ENCODE data around the gene LRCH1. TPM values are rescaled to one million over a fixed set of nuclear protein-coding genes. Genes with fewer than 3 reads are reported as not detected.
A peak's percentile ranks its signal among the peaks of the same experiment; 100 is the strongest.

Gene LRCH1
- total and polyA plus RNA-seq, 5 donors = 4.8 to 11.4 (median 10.2) TPM

DNA sequence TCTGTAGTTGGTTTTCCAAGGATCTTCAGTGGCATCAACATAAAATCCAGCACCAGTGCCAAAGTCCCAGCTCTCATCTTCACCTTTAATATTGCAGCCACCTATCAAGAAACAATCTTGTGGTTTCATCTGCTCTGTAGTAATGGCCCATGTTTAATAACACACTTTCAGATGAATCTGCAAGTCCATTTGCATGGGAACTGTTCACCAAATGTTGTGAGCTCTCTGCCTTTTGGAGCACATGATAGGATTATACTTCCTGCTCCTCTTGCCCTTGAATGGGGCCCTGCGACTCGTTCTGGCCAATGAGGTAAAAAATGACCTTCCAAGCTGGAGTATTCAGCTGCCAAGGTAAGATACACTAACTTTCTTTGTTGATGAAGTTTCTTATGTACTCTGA, 229.7 kb downstream of the LRCH1 start:
- no peaks in the 10 kb centered on the region for H3K9me3 ChIP-seq (ENCODE audit: control insufficient read depth, low read length)
- DNase-seq (no peak), ATAC-seq (no peak)
- WGBS = 71% methylated on average over 2 of the region's 2 CpGs
- H3K4me3 ChIP-seq (ENCODE audit: low read length) = no peak overlapping the region
- intact Hi-C loops (cut with DNase I) = no loop called here
- no peaks in the 10 kb centered on the region for H3K4me1 ChIP-seq (ENCODE audit: control insufficient read depth, insufficient read depth, low read length)
- H3K27ac ChIP-seq (ENCODE audit: low read length) = no peak overlapping the region
- no peaks in the 10 kb centered on the region for H3K27me3 ChIP-seq (ENCODE audit: control insufficient read depth, insufficient read depth)

DNA sequence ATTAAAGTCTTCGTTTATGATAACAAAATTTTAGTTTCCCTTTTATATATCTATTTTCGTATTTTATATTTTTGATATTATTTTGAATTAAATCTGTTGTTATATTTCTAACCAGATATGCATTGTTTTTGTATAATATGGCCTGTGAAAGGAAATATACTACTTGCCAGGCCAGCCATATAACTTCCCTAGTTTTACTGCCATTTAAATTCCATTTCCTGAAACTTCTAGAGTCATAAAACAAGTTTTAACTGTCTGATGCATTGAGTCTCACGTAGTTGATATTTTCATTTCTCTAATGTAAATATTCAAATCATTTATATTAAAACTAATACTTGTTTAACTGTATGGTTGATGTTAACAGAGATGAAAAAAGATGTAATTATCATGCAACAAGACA, 230.5 kb downstream of the LRCH1 start:
- WGBS = 95% methylated on average over 3 of the region's 3 CpGs
- no peaks in the 10 kb centered on the region for H3K9me3 ChIP-seq (ENCODE audit: control insufficient read depth, low read length)
- intact Hi-C loops (cut with DNase I) = no loop called here
- no peak overlapping the region for H3K4me3 ChIP-seq (ENCODE audit: low read length)
- ATAC-seq = no peak
- H3K27me3 ChIP-seq (ENCODE audit: control insufficient read depth, insufficient read depth) = no peaks in the 10 kb centered on the region
- no peak overlapping the region for H3K27ac ChIP-seq (ENCODE audit: low read length)
- H3K4me1 ChIP-seq (ENCODE audit: control insufficient read depth, insufficient read depth, low read length) = no peaks in the 10 kb centered on the region
- no peak for DNase-seq

DNA sequence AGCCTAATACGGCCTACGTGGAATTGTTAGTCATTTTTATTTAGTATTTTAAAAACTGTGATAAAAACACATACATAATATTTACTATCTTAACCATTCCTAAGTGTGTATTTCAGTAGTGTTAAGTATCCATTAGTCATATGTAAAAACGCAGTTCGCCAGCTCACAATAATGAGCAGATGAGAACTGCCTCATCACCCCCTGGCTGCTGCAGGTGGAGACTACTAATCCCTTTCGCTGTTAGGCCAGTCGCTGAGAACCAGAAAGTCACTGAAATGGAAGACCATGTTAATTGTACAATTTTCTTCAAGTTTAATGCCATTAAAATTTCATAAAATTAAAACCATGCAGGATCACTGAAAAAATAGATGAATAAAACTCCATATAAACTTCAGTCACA, 242.4 kb downstream of the LRCH1 start:
- WGBS = 93% methylated on average over 6 of the region's 6 CpGs
- no peak overlapping the region for H3K27ac ChIP-seq (ENCODE audit: low read length)
- peaks cover 4% of the 10 kb centered on the region for H3K4me1 ChIP-seq (ENCODE audit: control insufficient read depth, insufficient read depth, low read length)

DNA sequence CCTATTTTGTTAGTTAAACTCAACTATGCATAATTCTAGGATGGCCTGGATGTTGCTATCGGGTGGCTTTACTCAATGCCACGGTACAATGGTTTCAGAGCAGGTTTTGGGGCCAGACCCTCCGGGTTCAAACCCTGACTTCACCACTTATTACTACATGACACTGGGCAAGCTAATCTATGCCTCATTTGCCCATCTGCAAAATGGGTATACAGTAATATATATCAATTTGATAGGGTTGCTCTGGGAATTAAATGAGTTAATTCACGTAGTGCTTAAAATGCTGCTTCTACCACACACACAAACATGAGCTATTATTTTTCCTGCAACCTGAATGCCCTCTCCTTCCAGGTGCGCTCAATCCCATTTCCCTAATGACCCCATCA, 243.2 kb downstream of the LRCH1 start:
- Histone ChIP-seq H3K4me3 (ENCODE audit: low read length) (peak overlapping the region; percentile 56), H3K27ac (ENCODE audit: low read length) (peak overlapping the region; percentile 91), H3K4me1 (ENCODE audit: control insufficient read depth, insufficient read depth, low read length) (peaks cover 4% of the 10 kb centered on the region), H3K27me3 (ENCODE audit: control insufficient read depth, insufficient read depth) (no peaks in the 10 kb centered on the region), H3K9me3 (ENCODE audit: control insufficient read depth, low read length) (no peaks in the 10 kb centered on the region)
- 66% methylated on average over 5 of the region's 5 CpGs for WGBS
- intact Hi-C loops (cut with DNase I) = no loop called here
- DNase-seq (no peak), ATAC-seq (no peak)

More for the DNA sequence above, 242.4 kb downstream of the LRCH1 start:
- Histone ChIP-seq H3K9me3 (ENCODE audit: control insufficient read depth, low read length) (no peaks in the 10 kb centered on the region), H3K4me3 (ENCODE audit: low read length) (no peak overlapping the region), H3K27me3 (ENCODE audit: control insufficient read depth, insufficient read depth) (no peaks in the 10 kb centered on the region)
- ATAC-seq = no peak
- intact Hi-C loops (cut with DNase I) = no loop called here
- no peak for DNase-seq

DNA sequence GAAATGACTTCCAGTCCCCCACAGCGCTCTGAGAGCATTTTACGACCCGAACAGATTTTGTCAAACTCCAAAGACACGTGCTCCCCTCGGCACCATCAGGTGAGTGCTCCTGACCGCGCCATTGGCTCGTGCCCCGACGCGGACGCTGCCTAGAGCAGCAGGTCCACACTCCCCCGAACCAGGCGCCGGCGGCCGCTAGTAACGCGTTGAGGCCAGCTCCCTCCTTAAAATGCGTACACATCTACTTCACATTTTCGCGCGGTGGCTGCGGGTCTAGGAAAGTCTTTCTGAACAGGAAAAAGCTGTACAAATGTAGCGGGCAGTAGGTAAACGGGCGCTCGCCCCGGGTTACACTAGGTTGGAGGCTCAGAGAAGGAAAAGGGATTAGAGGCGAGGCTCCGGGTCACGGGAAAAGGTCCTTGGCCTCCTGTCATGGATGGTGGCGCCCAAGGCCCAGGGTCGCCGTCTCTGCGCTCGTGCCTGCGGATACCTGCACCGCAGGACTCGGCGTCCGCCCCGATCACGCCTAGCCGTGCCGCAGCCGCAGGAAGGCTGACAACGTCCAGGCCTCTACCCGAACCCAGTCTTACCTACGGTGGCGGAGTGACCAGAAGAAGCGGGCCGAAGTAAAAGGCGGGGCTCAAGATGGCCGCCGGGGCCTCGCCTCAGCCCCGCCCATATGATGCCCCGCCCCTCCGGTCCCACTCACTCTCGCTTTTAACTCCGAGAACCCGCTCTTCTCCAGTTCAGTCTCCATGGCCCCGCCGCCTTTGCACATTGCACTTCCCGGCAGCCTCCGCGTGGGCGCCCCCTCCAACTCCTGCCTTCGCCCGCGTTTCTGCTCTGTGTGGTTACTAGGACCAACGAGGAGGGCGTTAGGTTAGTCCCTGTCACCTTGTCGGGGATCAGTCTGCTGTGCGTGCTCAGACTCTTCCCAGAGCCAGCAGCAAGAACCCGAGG, 243.8 kb downstream of the LRCH1 start, which contains the start of gene ESD:
Gene ESD (minus strand): TSS at position 647 of the 960 bp plus-strand sequence. CDS start 5,748 bp downstream, outside the sequence.
- DNase-seq (peak; percentile 95 to 98 (median 98)), ATAC-seq (peak; percentile 99)
- Histone ChIP-seq H3K4me1 (ENCODE audit: control insufficient read depth, insufficient read depth, low read length) (peaks cover 4% of the 10 kb centered on the region), H3K9me3 (ENCODE audit: control insufficient read depth, low read length) (no peaks in the 10 kb centered on the region), H3K27me3 (ENCODE audit: control insufficient read depth, insufficient read depth) (no peaks in the 10 kb centered on the region), H3K4me3 (ENCODE audit: low read length) (peak within 1 kb of the TSS; percentile 56), H3K27ac (ENCODE audit: low read length) (peak within 1 kb of the TSS; percentile 91)
- under 1% methylated on average over 77 of the region's 77 CpGs for WGBS
- intact Hi-C loops (cut with DNase I) = no loop called here

DNA sequence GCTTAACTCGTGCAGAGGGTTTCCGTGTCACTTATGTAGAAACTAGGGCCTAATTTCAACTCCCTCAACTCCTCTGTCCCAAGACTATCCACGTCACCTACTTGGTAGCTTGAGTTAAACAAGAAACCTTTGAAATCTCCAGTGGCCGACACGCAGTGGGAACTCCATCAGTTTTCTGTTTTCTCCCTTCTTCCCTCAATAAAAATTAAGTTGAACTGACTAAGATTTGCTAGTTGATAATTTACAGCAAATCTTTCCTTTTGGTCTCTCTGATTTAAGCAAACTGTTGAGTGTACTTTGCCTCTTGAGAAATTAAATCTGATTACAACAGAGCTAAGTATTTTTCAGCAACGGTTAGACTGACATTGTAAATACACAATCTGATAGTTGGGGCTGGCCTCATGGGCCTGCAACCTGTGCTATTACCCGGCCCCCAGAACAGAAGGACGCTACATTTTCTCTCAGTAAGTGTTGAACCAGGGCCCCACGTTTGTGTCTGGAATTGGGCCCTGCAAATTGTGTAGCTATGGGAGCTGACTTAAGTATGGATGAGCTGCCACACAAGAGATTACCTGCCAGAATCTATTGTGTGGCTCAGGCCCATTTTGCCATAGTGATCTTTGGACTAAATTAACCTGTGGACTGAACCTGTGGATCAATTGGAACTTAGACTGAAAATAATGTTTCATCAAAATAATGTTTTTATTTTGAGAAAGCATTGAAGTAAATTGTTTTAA, 244.7 kb downstream of the LRCH1 start:
- Histone ChIP-seq H3K4me3 (ENCODE audit: low read length) (peak overlapping the region; percentile 56), H3K9me3 (ENCODE audit: control insufficient read depth, low read length) (no peaks in the 10 kb centered on the region), H3K27me3 (ENCODE audit: control insufficient read depth, insufficient read depth) (no peaks in the 10 kb centered on the region), H3K4me1 (ENCODE audit: control insufficient read depth, insufficient read depth, low read length) (peaks cover 4% of the 10 kb centered on the region), H3K27ac (ENCODE audit: low read length) (peak overlapping the region; percentile 88)
- intact Hi-C loops (cut with DNase I) = no loop called here
- 47% methylated on average over 9 of the region's 9 CpGs for WGBS
- no peak for ATAC-seq
- no peak for DNase-seq

DNA sequence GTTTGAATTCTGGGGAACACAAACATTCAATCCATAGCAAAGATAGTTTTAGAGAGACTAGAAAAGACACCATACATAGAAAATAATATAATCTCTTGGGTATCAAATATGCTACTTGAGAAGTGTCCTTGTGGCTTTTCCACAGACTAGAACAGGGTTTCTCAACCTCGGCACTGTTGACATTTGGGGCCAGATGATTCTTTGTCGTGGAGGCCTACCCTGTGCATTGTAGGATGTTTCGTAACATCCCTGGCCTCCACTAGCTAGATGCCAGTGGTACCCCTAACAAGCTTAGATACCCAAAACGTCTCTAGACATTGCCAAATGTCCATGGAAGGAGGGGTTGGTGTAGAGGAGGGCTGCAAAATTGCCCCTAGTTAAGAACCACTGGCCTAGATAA, 246.2 kb downstream of the LRCH1 start:
- intact Hi-C loops (cut with DNase I) = no loop called here
- H3K27me3 ChIP-seq (ENCODE audit: control insufficient read depth, insufficient read depth) = no peaks in the 10 kb centered on the region
- 82% methylated on average over 4 of the region's 4 CpGs for WGBS

DNA sequence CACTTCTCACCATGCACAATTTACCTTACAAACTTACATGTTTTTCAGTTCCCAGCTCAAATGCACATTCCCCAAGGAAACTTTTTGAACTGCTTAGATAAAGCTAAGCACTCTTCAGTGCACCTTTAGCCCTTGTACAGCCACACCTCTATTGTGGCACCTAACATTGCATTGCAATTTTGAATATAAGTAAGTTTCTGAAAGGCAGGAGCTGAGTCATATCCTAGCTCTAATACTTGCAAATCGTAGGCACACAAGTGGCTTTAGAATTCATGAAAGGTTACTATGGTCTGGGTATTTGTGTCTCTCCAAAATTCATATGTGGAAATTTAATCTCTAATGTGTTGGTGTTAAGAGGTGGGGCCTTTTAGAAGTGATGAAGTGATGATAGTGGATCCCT, 248.9 kb downstream of the LRCH1 start:
- H3K4me1 ChIP-seq (ENCODE audit: control insufficient read depth, insufficient read depth, low read length) = no peaks in the 10 kb centered on the region
- H3K9me3 ChIP-seq (ENCODE audit: control insufficient read depth, low read length) = no peaks in the 10 kb centered on the region
- intact Hi-C loops (cut with DNase I) = no loop called here
- H3K27ac ChIP-seq (ENCODE audit: low read length) = no peak overlapping the region
- no peaks in the 10 kb centered on the region for H3K27me3 ChIP-seq (ENCODE audit: control insufficient read depth, insufficient read depth)
- no peak overlapping the region for H3K4me3 ChIP-seq (ENCODE audit: low read length)
- no peak for ATAC-seq
- DNase-seq = no peak
- 58% methylated on average over 1 of the region's 1 CpG for WGBS

More for the DNA sequence above, 246.2 kb downstream of the LRCH1 start:
- ATAC-seq (no peak), DNase-seq (no peak)
- Histone ChIP-seq H3K9me3 (ENCODE audit: control insufficient read depth, low read length) (no peaks in the 10 kb centered on the region), H3K4me1 (ENCODE audit: control insufficient read depth, insufficient read depth, low read length) (peaks cover 4% of the 10 kb centered on the region), H3K4me3 (ENCODE audit: low read length) (no peak overlapping the region), H3K27ac (ENCODE audit: low read length) (no peak overlapping the region)

Other genes starting within 250 kb of the LRCH1 start
- 1 to 10 TPM; 1.0 to 1.8 (median 1.3) TPM for gene RUBCNL, start 165.9 kb upstream of the LRCH1 start, total RNA-seq
- gene RUBCNL, start 165.9 kb upstream of the LRCH1 start, polyA plus RNA-seq = 0.36 TPM
- 100 to 1,000 TPM in 2 of 4 donors, 10 to 100 TPM in 2; 99.7 to 113 (median 102) TPM for gene ESD, start 244.0 kb downstream of the LRCH1 start, total RNA-seq
- 147 TPM for gene ESD, start 244.0 kb downstream of the LRCH1 start, polyA plus RNA-seq

Measured in right cardiac atrium (tissue), 5 donors.